Measurements from ENCODE around the gene ATXN10.

ATXN10 gene

DNA sequence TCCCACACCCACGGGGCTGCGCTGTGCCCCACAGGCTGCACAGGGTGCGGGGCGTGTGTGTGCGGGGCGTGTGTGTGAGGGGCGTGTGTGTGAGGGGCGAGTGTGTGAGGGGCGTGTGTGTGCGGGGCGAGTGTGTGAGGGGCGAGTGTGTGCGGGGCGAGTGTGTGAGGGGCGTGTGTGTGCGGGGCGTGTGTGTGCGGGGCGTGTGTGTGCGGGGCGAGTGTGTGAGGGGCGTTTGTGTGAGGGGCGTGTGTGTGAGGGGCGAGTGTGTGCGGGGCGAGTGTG is 218.7 kb downstream of the ATXN10 start:
- peaks cover 29% of the 10 kb centered on the region for H4K20me1 ChIP-seq
- H3K9me3 ChIP-seq = no peaks in the 10 kb centered on the region
- no peaks in the 10 kb centered on the region for H3K36me3 ChIP-seq

DNA sequence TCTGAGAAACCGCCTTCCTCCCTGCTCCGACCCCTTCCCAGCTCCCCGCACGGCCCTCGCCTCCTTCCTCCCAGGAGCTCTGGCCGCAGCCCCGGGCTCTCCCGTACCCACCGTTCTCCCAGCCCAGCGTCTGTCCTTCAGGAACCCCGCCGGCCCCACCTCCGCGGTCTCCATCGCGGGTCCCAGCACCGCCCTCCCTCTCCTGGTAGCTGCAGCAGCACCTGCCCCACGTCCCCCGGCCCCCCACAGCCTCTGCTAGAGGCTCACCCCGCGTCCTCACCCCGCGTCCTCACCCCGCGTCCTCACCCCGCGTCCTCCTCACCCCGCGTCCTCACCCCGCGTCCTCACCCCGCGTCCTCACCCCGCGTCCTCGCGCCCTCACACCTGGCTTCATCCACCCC is 219.4 kb downstream of the ATXN10 start:
- Histone ChIP-seq H3K36me3 (no peaks in the 10 kb centered on the region), H3K4me1 (peaks cover 37% of the 10 kb centered on the region), H3K9me3 (no peaks in the 10 kb centered on the region), H3K4me3 (no peak overlapping the region), H4K20me1 (peaks cover 37% of the 10 kb centered on the region), H3K4me2 (peak overlapping the region; percentile 73), H3K9ac (no peak overlapping the region), H3K27ac (no peak overlapping the region), H3K27me3 (peaks cover 45% of the 10 kb centered on the region)
- no peak for TF ChIP-seq Cebpa-rat (IDR thresholded peaks at IDR 0.05)

More for the DNA sequence above, 218.7 kb downstream of the ATXN10 start:
- H3K9ac ChIP-seq = no peak overlapping the region
- H3K4me3 ChIP-seq = no peak overlapping the region
- peaks cover 39% of the 10 kb centered on the region for H3K27me3 ChIP-seq
- no peak overlapping the region for H3K27ac ChIP-seq
- TF ChIP-seq Cebpa-rat (IDR thresholded peaks at IDR 0.05) = no peak
- peaks cover 35% of the 10 kb centered on the region for H3K4me1 ChIP-seq
- no peak overlapping the region for H3K4me2 ChIP-seq

DNA sequence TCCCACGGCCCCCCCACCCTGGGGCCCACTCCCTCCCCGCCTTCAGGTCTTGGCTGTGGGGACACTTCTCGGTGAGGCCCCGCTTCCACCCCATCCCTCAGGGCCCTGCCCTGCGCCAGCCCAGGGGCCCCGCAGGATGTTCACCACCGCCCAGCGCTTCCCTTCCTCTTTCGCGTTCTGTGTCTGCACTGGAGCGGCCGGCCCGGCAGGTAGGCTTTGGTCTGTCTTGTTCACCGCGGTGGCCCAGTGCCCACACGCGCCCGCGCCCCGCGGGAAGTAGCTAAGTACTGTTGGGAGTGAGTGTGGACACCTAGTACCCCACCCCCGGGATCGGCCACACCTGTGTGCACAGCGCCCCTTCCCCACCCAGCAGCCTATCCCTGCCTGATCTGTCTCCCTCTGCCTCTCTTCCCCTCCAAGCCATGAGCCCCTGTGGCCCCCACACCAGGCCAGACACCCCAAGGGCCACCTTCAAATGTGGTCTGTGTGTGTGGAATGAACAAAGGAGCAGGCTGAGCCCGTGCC is 219.9 kb downstream of the ATXN10 start:
- peaks cover 40% of the 10 kb centered on the region for H4K20me1 ChIP-seq
- H3K9ac ChIP-seq = no peak overlapping the region
- no peaks in the 10 kb centered on the region for H3K9me3 ChIP-seq
- H3K36me3 ChIP-seq = no peaks in the 10 kb centered on the region
- no peak overlapping the region for H3K4me3 ChIP-seq
- H3K4me1 ChIP-seq = peaks cover 42% of the 10 kb centered on the region
- no peak for TF ChIP-seq Cebpa-rat (IDR thresholded peaks at IDR 0.05)
- no peak overlapping the region for H3K27ac ChIP-seq
- H3K4me2 ChIP-seq = peak overlapping the region; percentile 73
- peaks cover 45% of the 10 kb centered on the region for H3K27me3 ChIP-seq

DNA sequence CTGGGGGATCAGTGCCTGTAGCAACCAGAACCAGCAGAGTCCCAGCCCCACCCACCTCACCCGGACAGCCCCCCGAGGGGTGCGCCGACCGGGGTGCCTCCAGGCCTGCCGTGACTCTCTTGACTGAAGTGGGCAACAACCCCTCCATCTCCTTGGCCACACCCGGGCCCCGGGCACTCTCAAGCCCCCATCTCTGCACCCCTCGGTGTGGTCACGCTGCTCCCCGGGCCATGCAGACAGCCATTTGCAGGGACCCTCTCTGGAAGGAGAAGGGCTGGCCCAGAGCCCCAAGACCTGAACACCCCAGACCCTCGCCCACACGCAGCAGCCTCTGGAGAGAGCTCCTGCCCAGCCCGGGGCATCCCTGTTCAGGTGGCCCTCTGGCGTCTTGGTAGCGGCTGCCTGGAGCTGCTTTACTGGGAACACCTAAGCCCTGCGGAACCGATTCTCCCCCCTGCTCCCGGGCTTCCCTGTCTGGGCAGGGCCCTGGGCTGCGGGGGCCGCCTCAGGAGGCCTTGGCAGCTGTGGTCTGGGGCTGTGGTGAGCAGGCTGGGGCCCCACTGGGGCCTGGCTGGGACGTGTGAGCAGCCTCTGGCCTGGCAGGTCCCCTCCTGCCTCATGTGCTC is 220.5 kb downstream of the ATXN10 start:
- H3K4me3 ChIP-seq = no peak overlapping the region
- H3K4me2 ChIP-seq = peak overlapping the region; percentile 73
- no peaks in the 10 kb centered on the region for H3K36me3 ChIP-seq
- H3K27me3 ChIP-seq = peaks cover 45% of the 10 kb centered on the region
- no peaks in the 10 kb centered on the region for H3K9me3 ChIP-seq
- peaks cover 40% of the 10 kb centered on the region for H4K20me1 ChIP-seq
- peaks cover 45% of the 10 kb centered on the region for H3K4me1 ChIP-seq
- no peak overlapping the region for H3K27ac ChIP-seq
- TF ChIP-seq Cebpa-rat (IDR thresholded peaks at IDR 0.05) = no peak
- no peak overlapping the region for H3K9ac ChIP-seq

DNA sequence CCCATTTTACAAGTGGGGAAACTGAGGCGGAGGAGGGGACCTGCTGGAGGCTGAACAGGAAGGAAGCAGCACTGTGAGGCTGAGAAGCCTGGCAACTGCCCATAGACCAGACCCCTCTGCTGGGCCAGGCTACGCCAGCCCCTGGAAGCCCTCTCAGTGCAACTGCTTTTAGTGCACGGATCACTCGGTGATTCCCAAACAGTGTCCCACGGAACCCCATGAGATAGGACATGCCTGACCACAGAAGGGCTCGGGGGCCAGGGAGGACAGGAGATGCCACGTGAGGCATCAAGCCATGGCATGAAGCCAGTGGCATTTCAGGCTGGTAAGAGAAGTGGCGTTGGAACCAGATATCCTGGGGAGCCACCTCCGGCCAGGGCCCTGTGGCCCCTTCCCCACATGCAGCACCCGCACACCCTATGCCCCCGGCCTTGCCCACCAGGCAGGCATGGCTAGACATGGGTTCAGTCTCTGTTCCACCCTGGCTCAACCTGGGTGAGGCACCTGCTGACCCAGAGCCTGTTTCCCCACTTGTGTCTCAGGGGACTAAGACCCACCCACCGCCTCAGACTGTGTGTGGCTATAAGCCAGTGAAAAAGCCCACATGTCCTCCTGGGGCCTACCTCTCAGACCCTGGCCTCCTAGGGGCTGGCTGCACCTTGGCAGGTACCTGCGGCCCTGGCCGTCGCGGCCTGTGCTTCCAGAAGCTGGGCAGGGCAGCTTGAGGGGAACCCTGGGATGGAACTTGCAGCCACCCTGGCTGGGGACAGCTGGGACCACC is 221.2 kb downstream of the ATXN10 start:
- H3K9me3 ChIP-seq = no peaks in the 10 kb centered on the region
- H4K20me1 ChIP-seq = peaks cover 40% of the 10 kb centered on the region
- no peak overlapping the region for H3K4me3 ChIP-seq
- peaks cover 40% of the 10 kb centered on the region for H3K4me1 ChIP-seq
- H3K36me3 ChIP-seq = no peaks in the 10 kb centered on the region
- TF ChIP-seq Cebpa-rat (IDR thresholded peaks at IDR 0.05) = no peak
- peaks cover 46% of the 10 kb centered on the region for H3K27me3 ChIP-seq
- peak overlapping the region; percentile 73 for H3K4me2 ChIP-seq
- H3K27ac ChIP-seq = no peak overlapping the region
- H3K9ac ChIP-seq = no peak overlapping the region

DNA sequence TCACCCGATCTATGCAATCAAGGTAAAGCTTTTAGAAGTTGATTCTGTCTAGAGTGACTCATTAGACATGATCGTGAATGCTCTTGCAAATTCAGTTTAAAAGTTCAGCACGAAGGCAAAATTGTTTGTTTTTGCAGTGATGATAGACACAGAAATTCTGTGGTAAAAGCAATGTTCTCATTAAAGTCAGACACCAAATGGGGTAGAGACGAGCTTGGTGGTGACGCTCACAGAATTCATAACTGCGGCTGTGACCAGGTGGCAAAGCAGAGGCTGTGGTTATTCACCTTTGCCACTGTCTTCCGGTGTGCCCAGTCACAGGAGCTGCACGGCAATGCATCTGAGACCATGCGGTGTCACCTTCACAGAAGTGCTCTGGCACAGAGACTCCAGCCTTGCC is 221.9 kb downstream of the ATXN10 start:
- TF ChIP-seq Cebpa-rat (IDR thresholded peaks at IDR 0.05) = no peak
- H3K27ac ChIP-seq = no peak overlapping the region
- peaks cover 39% of the 10 kb centered on the region for H4K20me1 ChIP-seq
- H3K4me1 ChIP-seq = peaks cover 37% of the 10 kb centered on the region
- H3K9ac ChIP-seq = no peak overlapping the region
- no peaks in the 10 kb centered on the region for H3K36me3 ChIP-seq
- H3K4me3 ChIP-seq = no peak overlapping the region
- peaks cover 48% of the 10 kb centered on the region for H3K27me3 ChIP-seq
- H3K4me2 ChIP-seq = 0 out of 2 replicates have a peak overlapping the region, but pooled peaks have one; percentile 73
- no peaks in the 10 kb centered on the region for H3K9me3 ChIP-seq

Data from BLaER1 (cell line).